ENCODE measurements around the gene TBL1XR1. TPM values are rescaled to one million over a fixed set of nuclear protein-coding genes. Genes with fewer than 3 reads are reported as not detected.
"Not testable (repeated sequence)": the region's sequence is repeated elsewhere in the genome, so short reads cannot be mapped to it uniquely, and the experiment has no call there.

Gene TBL1XR1
- total RNA-seq, 1 experiment from 2014 or later: 175 TPM

GRCh38 chr3:177203689-177204395 lies 6.6 kb upstream of the TBL1XR1 start:
- no peak overlapping the region for H3K27ac Mint-ChIP-seq
- H3T11ph ChIP-seq (ENCODE audit: low read length): no peak overlapping the region
- H3K9me3 ChIP-seq (ENCODE audit: control insufficient read depth, low read depth, low read length): no peaks in the 10 kb centered on the region
- H3K27me3 ChIP-seq (ENCODE audit: insufficient read depth, low read length): no peaks in the 10 kb centered on the region
- H4K91ac ChIP-seq (ENCODE audit: insufficient read length, low read depth, low read length): no peak overlapping the region
- peaks cover 0 to 8% (median 0%) of the 10 kb centered on the region in 3 experiments; a peak in 4 of 7 replicates for H3K36me3 Mint-ChIP-seq (ENCODE audit: insufficient read depth in 1 of 3, low read depth in 3 of 3)
- H3K27me3 Mint-ChIP-seq (ENCODE audit: low read depth): no peaks in the 10 kb centered on the region
- no peak overlapping the region for H2AK5ac ChIP-seq (ENCODE audit: insufficient read length, low read length)
- no peak for TF ChIP-seq CTCF (conservative IDR thresholded peaks at IDR 0.05)
- DNase-seq: no peak
- peaks cover 8% of the 10 kb centered on the region; the same call in 1 of the 2 replicates for H3K4me1 ChIP-seq (ENCODE audit: insufficient read depth, low read length)
- H4K5ac ChIP-seq (ENCODE audit: insufficient read length, low read depth, low read length): no peak overlapping the region
- H3K18ac ChIP-seq (ENCODE audit: insufficient read length, low read depth, low read length): no peak overlapping the region
- H2BK5ac ChIP-seq (ENCODE audit: insufficient read length, low read length): no peak overlapping the region
- H3K79me1 ChIP-seq (ENCODE audit: insufficient read depth, low read depth, low read length, poor library complexity, severe bottlenecking): no peaks in the 10 kb centered on the region
- H2BK120ac ChIP-seq (ENCODE audit: low read depth, low read length, poor library complexity, severe bottlenecking): no peak overlapping the region
- H3K4ac ChIP-seq (ENCODE audit: low read depth, low read length): no peak overlapping the region
- no peak overlapping the region for H2BK12ac ChIP-seq (ENCODE audit: insufficient read length, low read depth, low read length)
- no peak overlapping the region for H3K4me2 ChIP-seq (ENCODE audit: insufficient read depth, insufficient read length, low read length)
- H3K4me3 Mint-ChIP-seq: no peak overlapping the region
- H3K23me2 ChIP-seq (ENCODE audit: insufficient read length, low read depth, low read length, poor library complexity, severe bottlenecking): no peaks in the 10 kb centered on the region
- no peak overlapping the region for H3K9ac ChIP-seq (ENCODE audit: extremely low read depth, insufficient read length, low read length)
- H4K8ac ChIP-seq (replicated peaks; ENCODE audit: insufficient read length, low read depth, low read length): no peak overlapping the region
- no CpG with 5 or more reads among the region's 43 CpGs for WGBS (ENCODE audit: extremely low coverage, insufficient read length, low lambda C conversion rate)
- no peak overlapping the region for H2AFZ ChIP-seq (ENCODE audit: low read length)
- peaks cover 13% of the 10 kb centered on the region in 2 experiments; a peak in 4 of 5 replicates for H3K9me3 Mint-ChIP-seq
- H2BK20ac ChIP-seq (ENCODE audit: low read depth, low read length, poor library complexity, severe bottlenecking): no peak overlapping the region
- no peak overlapping the region for H2BK15ac ChIP-seq (ENCODE audit: low read depth, low read length)
- no peak overlapping the region for H3K23ac ChIP-seq (ENCODE audit: insufficient read length, low read depth, low read length)
- H3K4me1 Mint-ChIP-seq: peaks cover 10 to 13% of the 10 kb centered on the region in 2 experiments
- H3K14ac ChIP-seq (ENCODE audit: insufficient read depth, low read length): no peak overlapping the region
- H3K27ac ChIP-seq (ENCODE audit: insufficient read length, low read depth, low read length): no peak overlapping the region
- no peaks in the 10 kb centered on the region for H4K20me1 ChIP-seq (ENCODE audit: control insufficient read depth, insufficient read depth, insufficient read length)
- H3K79me2 ChIP-seq (ENCODE audit: insufficient read depth, low read length): 0 out of 2 replicates have a peak, but pooled peaks cover 2% of the 10 kb centered on the region
- no peak overlapping the region for H3K56ac ChIP-seq (ENCODE audit: insufficient read length, low read depth, low read length)

GRCh38 chr3:177203016-177203415 lies 5.7 kb upstream of the TBL1XR1 start:
- not testable (repeated sequence) for H3K4me2 ChIP-seq (ENCODE audit: insufficient read depth, insufficient read length, low read length); H3K9ac ChIP-seq (ENCODE audit: extremely low read depth, insufficient read length, low read length); H3K79me2 ChIP-seq (ENCODE audit: insufficient read depth, low read length); H2BK5ac ChIP-seq (ENCODE audit: insufficient read length, low read length); H3K23ac ChIP-seq (ENCODE audit: insufficient read length, low read depth, low read length); H4K20me1 ChIP-seq (ENCODE audit: control insufficient read depth, insufficient read depth, insufficient read length); H2BK15ac ChIP-seq (ENCODE audit: low read depth, low read length); H3K56ac ChIP-seq (ENCODE audit: insufficient read length, low read depth, low read length); H2AK5ac ChIP-seq (ENCODE audit: insufficient read length, low read length); H3K14ac ChIP-seq (ENCODE audit: insufficient read depth, low read length); H3K36me3 Mint-ChIP-seq (ENCODE audit: insufficient read depth in 1 of 3, low read depth in 3 of 3); H3K27me3 ChIP-seq (ENCODE audit: insufficient read depth, low read length); H3T11ph ChIP-seq (ENCODE audit: low read length); H2BK120ac ChIP-seq (ENCODE audit: low read depth, low read length, poor library complexity, severe bottlenecking); H3K4me1 ChIP-seq (ENCODE audit: insufficient read depth, low read length); H2BK12ac ChIP-seq (ENCODE audit: insufficient read length, low read depth, low read length); H4K91ac ChIP-seq (ENCODE audit: insufficient read length, low read depth, low read length); DNase-seq; H3K23me2 ChIP-seq (ENCODE audit: insufficient read length, low read depth, low read length, poor library complexity, severe bottlenecking); H4K8ac ChIP-seq (replicated peaks; ENCODE audit: insufficient read length, low read depth, low read length); H3K27me3 Mint-ChIP-seq (ENCODE audit: low read depth); H3K18ac ChIP-seq (ENCODE audit: insufficient read length, low read depth, low read length); H2AFZ ChIP-seq (ENCODE audit: low read length); H3K79me1 ChIP-seq (ENCODE audit: insufficient read depth, low read depth, low read length, poor library complexity, severe bottlenecking); H2BK20ac ChIP-seq (ENCODE audit: low read depth, low read length, poor library complexity, severe bottlenecking); H3K9me3 ChIP-seq (ENCODE audit: control insufficient read depth, low read depth, low read length); H4K5ac ChIP-seq (ENCODE audit: insufficient read length, low read depth, low read length); H3K4me3 Mint-ChIP-seq; H3K4ac ChIP-seq (ENCODE audit: low read depth, low read length); H3K27ac ChIP-seq (ENCODE audit: insufficient read length, low read depth, low read length)
- peaks cover 13% of the 10 kb centered on the region in 2 experiments for H3K9me3 Mint-ChIP-seq
- H3K27ac Mint-ChIP-seq: peak overlapping the region in 1 of 3 experiments; percentile 35; a peak in 1 of 7 replicates
- no CpG with 5 or more reads among the region's 4 CpGs for WGBS (ENCODE audit: extremely low coverage, insufficient read length, low lambda C conversion rate)
- H3K4me1 Mint-ChIP-seq: peaks cover 18 to 21% of the 10 kb centered on the region in 2 experiments

All from H9 (cell line).